HTR-8/SVneo (cell line): ENCODE data around the gene CLDN14.
"Not testable (repeated sequence)": the region's sequence is repeated elsewhere in the genome, so short reads cannot be mapped to it uniquely, and the experiment has no call there.

Source experiments
- DNase-seq: peaks from one replicate; pipeline ENCODE4 v3.0.0; 2011; ENCODE audit warnings: low spot score, mixed read lengths; ENCODE audit not compliant: insufficient read length
- FAIRE-seq: peaks from 2 replicates; lab custom pipeline; 2011; peaks lifted over from hg19 to GRCh38; lab: Jason Lieb, UNC

The CLDN14 gene

GRCh38 chr21:36477001-36477400 is 2.9 kb downstream of the CLDN14 start:
- FAIRE-seq = no peak

GRCh38 chr21:36476541-36476940 is 3.4 kb downstream of the CLDN14 start:
- not testable (repeated sequence) for DNase-seq, FAIRE-seq

More at GRCh38 chr21:36477001-36477400, 2.9 kb downstream of the CLDN14 start:
- no peak for DNase-seq

GRCh38 chr21:36474591-36474990 is 5.3 kb downstream of the CLDN14 start:
- DNase-seq (no peak), FAIRE-seq (no peak)

GRCh38 chr21:36473203-36473602 is 6.7 kb downstream of the CLDN14 start:
- DNase-seq (no peak), FAIRE-seq (no peak)

- DNase-seq (no peak), FAIRE-seq (no peak)
Measured at GRCh38 chr21:36472377-36472776, 7.5 kb downstream of the CLDN14 start.

GRCh38 chr21:36471254-36471723 is 8.6 kb downstream of the CLDN14 start:
- DNase-seq (no peak), FAIRE-seq (no peak)

- DNase-seq (no peak), FAIRE-seq (no peak)
Measured at GRCh38 chr21:36470294-36470693, 9.6 kb downstream of the CLDN14 start.

GRCh38 chr21:36466061-36466511 is 13.8 kb downstream of the CLDN14 start:
- DNase-seq (no peak), FAIRE-seq (no peak)

- FAIRE-seq = no peak
- DNase-seq = no peak
Measured at GRCh38 chr21:36465478-36465877, 14.4 kb downstream of the CLDN14 start.

GRCh38 chr21:36464590-36464989 is 15.3 kb downstream of the CLDN14 start:
- DNase-seq (no peak), FAIRE-seq (peak; percentile 67)

GRCh38 chr21:36463991-36464390 is 15.9 kb downstream of the CLDN14 start:
- DNase-seq (no peak), FAIRE-seq (no peak)

- FAIRE-seq = no peak
Measured at GRCh38 chr21:36463204-36463603, 16.7 kb downstream of the CLDN14 start.

GRCh38 chr21:36461918-36462486 is 17.9 kb downstream of the CLDN14 start:
- DNase-seq (no peak), FAIRE-seq (no peak)

More at GRCh38 chr21:36463204-36463603, 16.7 kb downstream of the CLDN14 start:
- DNase-seq = no peak

- FAIRE-seq (no peak), DNase-seq (no peak)
Measured at GRCh38 chr21:36461277-36461917, 18.5 kb downstream of the CLDN14 start.

GRCh38 chr21:36460866-36461265 is 19.1 kb downstream of the CLDN14 start:
- no peak for FAIRE-seq
- DNase-seq = no peak

GRCh38 chr21:36459098-36459497 is 20.8 kb downstream of the CLDN14 start:
- FAIRE-seq = no peak
- no peak for DNase-seq

GRCh38 chr21:36456729-36457414 is 23.1 kb downstream of the CLDN14 start:
- FAIRE-seq = no peak
- no peak for DNase-seq

- DNase-seq = no peak
Measured at GRCh38 chr21:36454706-36455105, 25.2 kb downstream of the CLDN14 start.

GRCh38 chr21:36454093-36454531 is 25.8 kb downstream of the CLDN14 start:
- no peak for DNase-seq
- FAIRE-seq = no peak

More at GRCh38 chr21:36454706-36455105, 25.2 kb downstream of the CLDN14 start:
- no peak for FAIRE-seq

- no peak for FAIRE-seq
Measured at GRCh38 chr21:36452281-36452825, 27.6 kb downstream of the CLDN14 start.

GRCh38 chr21:36451506-36451905 is 28.4 kb downstream of the CLDN14 start:
- DNase-seq = no peak
- FAIRE-seq = no peak

More at GRCh38 chr21:36452281-36452825, 27.6 kb downstream of the CLDN14 start:
- DNase-seq = no peak
